Effector CD8-positive, alpha-beta T cell (primary cell): ENCODE data around the gene CAMKK2.

Experiments
- DNase-seq: peaks from one replicate; lab custom pipeline; 2025; lab: John Stamatoyannopoulos, UW

Gene CAMKK2

GRCh38 chr12:121196902-121197301 lies 99.6 kb downstream of the CAMKK2 start:
- DNase-seq = no peak

DNA sequence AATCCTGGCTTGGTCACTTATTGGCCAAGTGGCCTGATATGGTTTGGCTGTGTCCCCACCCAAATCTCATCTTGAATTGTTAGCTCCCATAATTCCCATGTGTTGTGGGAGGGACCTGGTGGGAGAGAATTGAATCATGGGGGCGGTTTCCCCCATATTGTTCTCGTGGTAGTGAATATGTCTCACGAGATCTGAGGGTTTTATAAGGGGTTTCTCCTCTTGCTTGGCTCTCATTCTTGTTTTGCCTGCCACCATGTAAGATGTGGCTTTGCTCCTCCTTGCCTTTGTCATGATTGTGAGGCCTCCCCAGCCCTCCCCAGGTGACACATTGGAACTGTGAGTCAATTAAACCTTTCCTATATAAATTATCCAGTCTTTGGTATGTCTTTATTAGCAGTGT lies 105.4 kb downstream of the CAMKK2 start:
- no peak for DNase-seq

GRCh38 chr12:121190523-121191031 lies 105.9 kb downstream of the CAMKK2 start:
- no peak for DNase-seq

DNA sequence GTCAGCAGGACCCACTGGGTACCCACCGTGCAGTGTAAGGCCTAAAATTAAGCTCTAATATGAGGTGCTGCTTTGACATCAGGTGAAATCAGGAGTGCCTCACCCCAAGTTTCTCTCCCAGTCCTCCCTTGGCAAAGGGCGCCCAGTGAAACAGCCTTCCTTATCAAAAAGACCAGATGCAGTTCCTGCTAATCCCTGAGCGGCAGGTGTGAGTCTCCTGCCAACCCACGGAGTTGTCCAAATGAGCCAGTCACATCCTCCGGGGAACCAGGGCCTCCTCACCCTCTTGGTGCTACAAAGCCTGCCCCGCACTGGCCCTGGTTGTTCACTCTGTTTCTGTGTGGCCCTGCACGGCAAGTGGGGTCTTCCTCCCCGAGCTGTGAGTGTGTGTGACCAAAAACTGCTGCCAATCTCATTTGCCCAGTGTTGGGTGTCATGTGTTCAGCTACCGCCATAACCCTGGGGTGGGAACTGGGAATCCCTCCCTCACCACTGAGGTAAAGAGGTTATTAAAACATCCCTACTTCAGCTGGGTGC lies 106.8 kb downstream of the CAMKK2 start:
- no peak for DNase-seq

GRCh38 chr12:121189131-121189530 lies 107.4 kb downstream of the CAMKK2 start:
- DNase-seq = no peak

- no peak for DNase-seq
These were observed 108.3 kb downstream of the CAMKK2 start for GRCh38 chr12:121188227-121188626.
